Activated T-helper 1 cell treated with Interleukin-2 at 50 U/mL for 16 hours (primary cell): ENCODE data around the gene RPL35.
A peak's percentile ranks its signal among the peaks of the same experiment; 100 is the strongest.

ENCODE experiments used
- DNase-seq: peaks from one replicate; pipeline ENCODE4 v3.0.0-alpha.2; 2020; ENCODE audit warnings: low read depth

The RPL35 gene

DNA sequence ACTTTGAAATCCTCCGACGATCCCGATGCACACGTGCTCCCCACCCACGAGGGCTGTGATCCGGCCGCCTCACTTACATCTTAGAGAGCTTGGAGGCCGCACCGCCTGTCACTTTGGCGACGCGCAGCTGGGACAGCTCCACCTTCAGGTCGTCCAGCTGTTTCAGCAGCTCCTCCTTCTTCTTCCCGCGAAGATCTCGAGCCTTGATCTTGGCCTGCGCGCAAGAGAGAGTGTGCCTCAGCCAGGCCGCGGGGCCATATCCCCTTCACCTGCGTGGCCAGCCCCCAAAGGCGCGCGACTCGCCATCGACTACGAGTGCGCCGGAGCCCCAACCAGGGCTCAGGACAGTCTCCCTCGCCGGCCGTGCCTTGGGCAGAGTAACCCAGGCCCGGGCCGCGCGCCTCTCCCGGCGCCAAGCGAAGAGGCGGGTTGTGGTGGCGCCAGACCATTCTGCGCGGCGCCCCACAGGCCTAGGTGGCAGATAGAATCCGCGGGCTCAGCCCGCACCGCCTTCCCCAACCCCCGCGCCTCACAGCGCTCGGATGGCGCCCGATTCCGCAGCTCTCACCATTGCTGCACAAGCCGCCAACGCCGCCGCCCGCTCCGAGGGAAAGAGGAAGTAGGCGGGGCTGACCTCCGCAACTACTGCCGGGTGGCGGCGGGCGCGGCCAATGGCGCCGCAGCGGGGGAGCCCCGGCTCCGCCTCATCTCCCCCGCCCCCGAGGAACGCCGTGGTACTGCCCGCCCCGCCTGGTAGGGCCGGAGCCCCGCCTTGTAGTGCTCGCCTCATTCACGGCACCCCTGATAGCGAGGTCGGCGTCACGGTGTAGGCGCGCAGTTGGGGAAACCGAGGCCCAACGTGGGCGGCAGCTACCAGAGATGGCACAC, at the start of gene RPL35, which contains the start of gene ARPC5L:
Gene RPL35, minus strand, starts transcription at position 616 of the 888 bp plus-strand sequence. Its CDS starts 45 bp downstream, at position 571.
Gene ARPC5L, plus strand, starts transcription at position 789 of the 888 bp plus-strand sequence. CDS start 7,161 bp downstream, outside the sequence.
- peak; percentile 94 for DNase-seq

DNA sequence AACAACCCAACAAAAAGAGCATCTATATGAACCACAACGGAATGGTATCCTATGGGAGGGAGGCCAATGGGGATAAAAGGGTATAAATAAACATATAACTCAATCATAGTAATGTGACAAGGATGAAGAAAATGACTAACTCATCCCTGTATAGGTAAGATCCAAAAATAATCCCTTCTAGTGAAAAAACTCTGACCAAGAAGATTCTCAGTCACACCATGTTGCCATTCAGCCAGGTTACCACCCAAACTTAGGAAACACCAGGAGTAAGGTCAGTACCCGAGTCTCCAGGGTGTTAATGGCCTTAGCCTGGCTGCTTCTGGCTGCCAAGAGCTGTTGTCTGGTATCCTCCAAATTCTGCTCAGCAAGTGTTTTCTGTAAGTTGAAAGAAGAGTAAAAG, 46.3 kb upstream of the RPL35 start:
- DNase-seq = no peak

DNA sequence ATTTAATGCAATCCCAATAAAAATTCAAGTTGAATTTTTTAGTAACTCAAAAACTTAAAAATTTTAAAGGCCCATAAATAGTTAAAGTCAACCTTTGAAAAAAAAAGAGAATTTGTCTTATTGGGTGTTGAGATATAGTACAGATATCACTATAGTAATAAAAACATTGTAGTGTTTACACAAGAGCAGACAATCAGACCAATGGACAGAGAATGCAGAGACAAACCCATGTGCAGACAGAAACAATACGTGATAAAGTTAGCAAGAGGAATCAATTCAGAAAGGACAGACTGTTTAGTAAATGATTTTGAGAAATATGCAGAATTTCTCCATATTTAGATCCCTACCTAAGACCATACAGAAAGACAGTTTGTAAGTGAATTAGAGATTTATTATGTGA, 45.2 kb upstream of the RPL35 start:
- no peak for DNase-seq

DNA sequence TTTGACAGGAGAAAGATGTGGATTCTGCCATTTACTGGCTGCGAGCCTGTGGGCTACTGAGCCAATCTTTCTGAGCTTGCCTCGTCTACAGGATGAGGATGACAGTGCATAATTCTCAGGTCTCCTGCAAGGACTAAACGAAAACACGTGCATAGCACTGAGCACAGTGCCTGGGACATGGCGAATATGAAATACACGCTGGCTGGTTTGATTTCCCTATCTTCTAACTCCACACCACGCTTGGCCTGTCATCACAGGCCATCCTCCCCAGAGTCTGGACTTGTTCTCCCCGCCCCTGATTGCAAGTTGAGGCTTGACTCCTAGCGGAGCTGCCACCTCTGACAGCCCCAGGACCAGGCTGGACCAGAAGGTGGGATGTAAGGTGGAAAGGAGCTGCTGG, 38.1 kb upstream of the RPL35 start:
- no peak for DNase-seq

DNA sequence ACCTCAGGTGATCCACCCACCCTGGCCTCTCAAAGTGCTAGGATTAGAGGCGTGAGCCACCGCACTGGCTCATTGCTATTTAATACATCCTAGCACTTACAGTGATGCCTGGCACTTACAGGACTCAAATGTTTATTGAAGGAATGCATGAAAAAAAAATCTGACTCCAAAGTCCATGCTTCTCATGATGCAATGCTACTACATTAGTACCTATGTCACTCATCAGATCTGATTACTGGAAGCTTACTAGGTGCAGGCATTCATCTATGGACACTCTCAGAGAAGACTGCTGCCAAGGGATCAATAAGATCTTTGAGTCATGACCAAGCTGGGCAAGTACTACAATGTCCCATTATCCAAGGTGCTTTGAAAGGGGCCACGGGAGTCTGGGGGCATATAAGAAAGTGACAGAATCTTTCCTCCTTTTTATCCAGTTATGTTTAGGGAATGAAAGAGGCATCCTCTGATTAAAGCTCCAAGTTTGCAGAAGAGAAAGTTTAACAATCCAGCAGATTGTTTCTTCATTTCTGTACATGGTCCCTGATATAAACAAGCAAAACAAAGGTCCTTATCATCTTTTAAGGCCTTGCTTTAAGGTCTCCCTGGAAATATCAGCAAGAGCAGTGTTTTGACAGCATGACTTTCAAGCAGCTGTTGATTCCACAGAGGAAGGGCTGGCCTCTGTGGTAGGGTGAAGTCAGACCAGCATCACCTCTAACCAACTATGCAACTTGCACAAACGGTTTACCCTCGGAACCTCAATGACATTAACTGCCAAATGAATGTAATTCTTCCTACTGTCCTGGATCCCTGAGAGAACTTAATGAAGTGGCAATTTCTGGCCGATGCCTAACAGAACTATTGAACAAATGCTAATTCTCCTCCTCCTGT, 36.1 kb upstream of the RPL35 start:
- DNase-seq = no peak

DNA sequence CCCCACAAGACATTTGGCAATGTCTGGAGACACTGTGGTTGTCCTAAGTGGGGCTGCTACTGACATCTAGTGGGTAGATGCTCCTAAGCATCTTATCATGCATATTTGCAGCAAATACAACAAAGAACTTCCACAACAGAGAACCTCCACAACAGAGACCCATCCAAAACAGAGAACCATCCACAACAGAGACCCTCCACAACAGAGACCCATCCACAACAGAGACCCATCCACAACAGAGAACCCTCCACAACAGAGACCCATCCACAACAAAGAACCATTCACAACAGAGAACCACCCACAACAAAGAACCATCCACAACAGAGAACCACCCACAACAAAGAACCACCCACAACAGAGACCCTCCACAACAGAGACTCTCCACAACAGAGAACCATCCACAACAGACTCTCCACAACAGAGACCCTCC, 33.0 kb upstream of the RPL35 start:
- no peak for DNase-seq

DNA sequence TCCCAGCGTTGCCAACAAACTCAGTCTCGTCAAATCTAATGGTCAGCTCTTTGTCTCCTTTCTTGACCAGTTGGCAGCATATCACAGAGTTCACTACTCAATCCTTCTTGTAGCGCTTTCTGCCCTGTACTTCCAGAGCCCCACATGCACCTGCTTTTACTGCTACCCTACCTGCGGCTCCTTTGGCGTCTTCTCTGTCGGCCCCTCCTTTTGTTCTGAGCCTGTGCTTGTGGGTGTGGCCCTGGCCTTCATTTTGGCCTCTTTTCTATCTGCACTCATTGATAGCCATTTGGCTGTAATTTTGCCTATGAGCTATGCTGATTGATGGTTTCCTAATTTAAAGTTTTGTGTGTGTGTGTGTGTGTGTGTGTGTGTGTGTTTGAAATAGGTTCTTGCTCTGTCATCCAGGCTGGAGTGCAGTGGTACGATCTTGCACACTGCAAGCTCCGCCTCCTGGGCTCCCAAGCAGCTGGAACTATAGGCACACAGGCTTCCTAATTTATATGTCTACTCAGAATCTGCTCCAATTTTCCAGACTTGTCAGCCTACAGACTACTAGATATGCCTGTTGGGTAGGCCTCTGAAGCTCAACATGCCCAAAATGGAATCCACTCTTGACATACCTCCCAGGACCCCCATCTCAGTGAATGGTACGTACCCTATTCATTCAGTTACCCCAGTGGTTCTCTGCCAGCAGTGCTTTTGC, 32.4 kb upstream of the RPL35 start:
- DNase-seq = no peak

DNA sequence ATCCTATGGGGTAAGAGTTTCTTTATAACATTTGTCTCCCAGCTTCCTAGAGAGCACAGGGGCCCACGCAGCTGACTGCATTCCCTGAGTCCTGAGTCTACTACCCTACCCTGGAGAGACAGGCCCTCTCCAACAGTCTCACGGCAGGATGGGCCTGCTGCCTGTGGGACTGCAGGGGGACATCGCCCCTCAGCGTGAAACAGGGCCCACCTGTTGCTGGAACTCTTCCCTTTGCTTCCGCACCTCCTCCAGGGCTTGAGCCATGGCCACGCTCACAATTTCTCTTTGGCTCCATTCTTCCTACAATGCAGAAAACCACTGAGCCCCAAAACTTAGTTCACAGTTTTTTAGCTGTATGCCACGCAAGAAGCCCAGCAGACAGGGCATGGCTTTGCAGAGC, 28.4 kb upstream of the RPL35 start:
- DNase-seq = no peak

DNA sequence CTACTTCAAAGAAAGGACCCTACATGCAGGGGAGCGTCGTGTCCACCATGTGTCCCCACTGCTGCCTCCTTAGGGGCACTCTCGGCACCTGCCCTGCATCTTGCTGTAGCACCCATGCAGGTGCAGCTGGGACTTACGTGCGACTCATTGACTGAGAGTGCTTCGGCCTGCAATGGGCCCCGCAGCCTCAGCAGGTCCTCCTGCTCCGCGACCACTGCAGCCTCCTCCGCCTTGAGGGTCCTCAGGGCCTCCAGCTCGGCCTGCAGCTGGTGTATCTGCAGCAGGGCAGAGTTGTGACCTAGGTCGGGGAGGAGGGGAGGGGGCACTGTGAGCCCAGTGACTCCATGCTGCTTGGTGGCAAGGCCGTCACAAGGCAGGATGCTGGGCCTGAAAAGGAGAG, 27.2 kb upstream of the RPL35 start:
- no peak for DNase-seq

DNA sequence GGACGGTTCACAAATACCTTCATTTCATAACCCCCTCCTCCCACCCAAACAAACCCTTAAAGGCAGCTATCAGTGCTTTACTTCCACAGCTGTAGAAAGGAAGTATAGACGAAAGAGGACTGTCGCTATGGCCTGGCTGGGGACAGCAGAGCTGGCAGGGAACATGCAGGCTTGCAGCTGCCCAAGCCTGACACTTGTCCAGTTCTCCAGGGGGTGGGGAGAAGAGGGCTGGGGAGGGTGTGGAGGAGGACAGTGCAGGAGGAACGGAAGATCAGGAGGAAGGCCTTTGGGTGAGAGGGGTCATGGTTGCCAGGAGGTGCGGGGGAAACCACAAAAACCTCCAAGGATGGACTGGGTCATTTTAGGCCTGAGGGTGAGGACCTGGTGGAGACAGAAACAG, 26.1 kb upstream of the RPL35 start:
- DNase-seq = no peak

DNA sequence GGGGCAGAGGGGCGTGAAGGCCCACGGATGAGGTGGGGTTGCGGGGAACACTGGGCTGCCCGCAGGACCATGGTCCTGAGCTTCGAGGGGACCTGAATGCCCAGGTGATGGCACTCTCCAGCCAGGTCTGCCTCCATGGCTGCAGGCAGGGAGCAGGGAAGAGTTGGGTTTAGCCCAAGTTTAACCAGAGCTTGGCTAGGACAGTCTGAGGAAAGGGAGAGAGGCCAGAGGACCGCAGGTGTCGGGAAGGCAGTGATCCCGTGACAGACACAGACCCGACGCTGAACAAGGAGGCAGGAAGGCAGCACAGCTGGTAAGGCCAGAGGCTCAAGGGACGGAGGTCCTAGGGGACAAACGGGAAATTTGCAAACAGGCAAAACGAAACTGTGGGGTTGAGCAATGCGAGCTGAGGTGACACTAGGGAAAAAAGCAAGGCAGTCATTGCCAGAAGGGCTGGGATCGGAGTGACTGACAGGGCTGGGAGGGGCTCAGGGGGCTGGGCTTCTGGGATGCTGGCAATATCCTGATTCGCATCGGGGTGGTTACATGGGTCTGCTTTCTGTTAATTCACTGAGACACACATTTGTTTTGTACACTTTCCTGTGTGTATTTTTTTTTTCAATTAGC, 25.2 kb upstream of the RPL35 start:
- DNase-seq = no peak

DNA sequence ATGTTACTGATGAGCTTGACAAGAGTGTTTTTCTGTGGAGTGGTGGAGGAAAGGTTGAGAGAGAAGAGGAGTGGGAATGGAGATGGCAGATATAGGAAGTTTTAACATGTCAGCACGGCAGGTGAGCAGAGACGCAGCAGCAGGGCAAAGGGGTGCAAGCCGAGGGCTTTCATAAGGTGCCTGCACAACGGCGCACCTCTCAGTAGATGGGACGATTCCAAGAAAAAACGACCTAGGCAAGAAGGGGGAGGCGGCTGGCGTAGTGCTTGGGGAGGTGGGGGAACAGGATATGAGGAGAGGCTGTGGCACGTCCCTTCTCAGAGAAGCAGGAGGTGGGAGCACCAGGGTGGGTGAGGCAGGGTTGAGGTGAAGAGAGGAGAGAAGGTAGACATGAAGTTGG, 24.7 kb upstream of the RPL35 start:
- DNase-seq = no peak

DNA sequence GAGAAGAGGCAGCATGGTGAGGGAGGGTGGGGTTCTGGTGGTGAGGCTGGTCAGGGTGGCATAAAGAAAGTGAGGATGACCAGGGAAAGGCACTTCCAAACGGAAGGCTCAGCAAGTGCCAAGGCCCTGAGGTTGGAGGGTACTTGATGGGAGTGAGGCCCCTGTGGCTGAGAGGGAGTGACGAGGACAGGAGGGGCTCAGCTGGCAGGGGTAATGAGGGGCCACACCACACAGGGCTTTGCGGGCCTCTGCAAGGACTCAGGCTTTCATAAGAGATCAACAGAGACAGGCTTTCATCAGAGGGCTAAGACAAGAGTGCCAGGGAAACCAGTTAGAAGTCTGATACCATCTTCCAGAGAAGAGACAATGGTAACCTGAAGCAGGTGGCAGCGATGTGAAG, 23.8 kb upstream of the RPL35 start:
- no peak for DNase-seq

DNA sequence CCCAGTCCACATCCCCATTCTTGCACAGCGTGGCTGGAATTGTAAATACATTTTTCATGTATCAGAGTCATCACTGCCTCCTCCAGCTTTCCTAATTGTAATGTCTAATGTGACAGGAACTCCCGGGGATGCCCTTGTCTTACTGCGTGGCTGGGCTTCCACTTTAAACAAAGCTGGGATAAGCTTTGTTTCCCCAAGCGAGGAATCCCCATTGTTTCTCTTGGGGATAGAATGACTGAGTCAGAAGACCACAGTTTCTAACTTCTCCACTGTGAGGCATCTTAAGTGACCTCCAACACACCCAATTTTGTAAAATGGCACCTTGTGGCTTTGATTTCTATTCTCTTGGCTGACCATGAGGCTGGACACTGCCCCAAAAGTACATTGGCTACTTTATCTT, 22.6 kb upstream of the RPL35 start:
- DNase-seq = no peak

DNA sequence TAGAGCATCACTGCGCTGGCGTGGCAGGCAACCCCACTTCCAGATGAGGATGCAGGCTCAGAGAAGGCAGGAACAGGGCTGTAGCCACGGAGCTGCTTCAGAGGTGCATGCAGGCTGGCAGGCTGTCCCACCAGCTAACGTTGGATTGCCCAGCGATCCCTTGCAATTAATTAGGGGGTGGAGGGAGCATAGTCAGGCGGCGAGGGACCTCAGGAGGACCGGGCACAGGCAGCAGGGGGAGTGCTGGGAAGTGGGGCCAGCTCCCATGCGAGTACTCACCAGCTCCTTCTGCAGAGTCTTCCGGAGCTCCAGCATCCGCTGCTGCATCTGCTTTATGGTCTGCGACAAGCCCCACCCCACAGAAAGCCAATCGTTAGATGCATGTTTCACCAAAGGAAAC, 20.5 kb upstream of the RPL35 start:
- DNase-seq = no peak

DNA sequence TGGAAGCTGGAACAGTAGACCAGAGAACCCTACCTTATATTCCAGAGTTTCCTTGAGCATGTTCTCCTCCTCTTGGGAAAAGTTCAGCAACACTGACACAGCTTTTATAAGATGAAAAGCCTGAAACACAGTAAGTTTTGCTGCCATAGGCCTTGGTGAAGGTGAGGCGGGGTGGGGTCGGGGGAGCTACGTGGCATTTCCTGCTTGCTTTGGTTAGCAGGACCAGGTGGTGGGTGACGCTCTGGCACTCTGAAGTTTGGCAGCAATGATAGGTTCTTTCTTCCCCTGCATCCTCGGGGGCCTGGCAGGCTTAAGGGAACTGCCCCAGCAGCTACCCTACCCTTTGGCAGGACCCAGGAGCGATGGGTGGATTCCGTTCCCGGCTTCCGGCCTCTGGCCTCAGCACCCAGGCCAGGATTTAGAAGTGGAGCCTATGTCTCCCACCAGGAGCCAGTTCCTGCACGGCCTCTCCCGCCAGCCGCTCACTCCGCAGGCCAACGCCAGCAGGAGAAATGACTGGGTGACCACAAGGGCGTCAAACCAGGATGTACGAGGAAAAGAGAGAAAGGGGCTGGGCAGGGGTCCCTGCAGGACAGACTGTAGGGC, 19.5 kb upstream of the RPL35 start:
- DNase-seq = no peak

DNA sequence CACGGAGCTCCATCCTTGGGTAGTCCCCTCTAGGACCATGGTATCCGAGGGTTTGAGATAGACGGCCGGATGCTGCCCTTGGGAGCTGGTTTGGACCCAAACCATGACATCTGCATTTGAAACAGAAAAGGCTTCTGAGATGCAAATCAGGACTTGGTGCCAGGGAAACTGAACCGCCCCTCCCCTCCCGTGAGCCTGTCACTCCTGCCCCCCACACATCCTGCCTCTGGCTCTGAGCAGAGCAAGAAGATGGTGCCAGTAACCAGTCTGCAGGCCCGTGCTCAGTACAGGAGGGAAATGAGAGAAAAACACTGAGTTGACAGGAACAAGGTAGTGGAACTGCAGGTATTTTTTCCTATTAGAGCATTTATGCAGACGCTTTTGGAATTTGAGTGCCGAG, 18.7 kb upstream of the RPL35 start:
- no peak for DNase-seq

DNA sequence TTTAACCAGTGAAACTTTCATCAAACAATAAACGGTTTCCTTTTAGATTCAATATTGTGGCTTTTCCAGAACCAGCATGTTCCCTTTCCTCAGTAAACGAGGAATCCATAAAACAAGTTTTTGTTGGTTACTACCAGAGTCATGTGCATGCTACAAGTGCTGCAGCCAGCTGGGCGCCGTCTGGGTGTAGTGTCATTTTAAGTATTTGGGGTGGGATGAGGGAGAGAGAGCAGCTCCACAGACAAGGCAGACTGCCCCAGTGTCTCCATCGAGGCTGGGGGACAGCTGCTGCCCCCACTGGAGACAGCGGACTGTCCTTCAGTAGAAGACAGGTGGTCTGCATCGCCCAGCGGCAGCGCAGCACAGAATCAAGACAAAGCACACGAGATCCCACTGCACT, 17.5 kb upstream of the RPL35 start:
- DNase-seq = no peak

DNA sequence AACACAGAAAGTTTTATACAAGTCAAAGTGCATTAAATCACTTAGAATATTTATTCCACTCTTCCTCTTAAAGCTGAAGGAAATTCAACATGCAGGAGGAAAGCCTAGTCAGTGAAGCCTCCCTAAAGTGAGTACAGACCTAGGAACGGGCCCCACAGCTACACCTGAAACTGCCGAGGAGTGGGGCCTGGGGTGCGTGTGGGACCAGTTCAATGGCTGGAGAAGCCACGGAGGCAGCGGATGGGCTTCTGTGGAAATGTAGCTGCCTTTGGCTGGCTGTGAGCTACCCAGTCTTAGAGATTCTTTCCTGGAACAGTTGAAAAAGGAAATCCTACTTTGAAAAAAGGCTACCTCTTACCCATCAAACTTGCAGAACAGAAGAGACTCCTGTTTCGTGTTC, 16.8 kb upstream of the RPL35 start:
- DNase-seq = no peak

DNA sequence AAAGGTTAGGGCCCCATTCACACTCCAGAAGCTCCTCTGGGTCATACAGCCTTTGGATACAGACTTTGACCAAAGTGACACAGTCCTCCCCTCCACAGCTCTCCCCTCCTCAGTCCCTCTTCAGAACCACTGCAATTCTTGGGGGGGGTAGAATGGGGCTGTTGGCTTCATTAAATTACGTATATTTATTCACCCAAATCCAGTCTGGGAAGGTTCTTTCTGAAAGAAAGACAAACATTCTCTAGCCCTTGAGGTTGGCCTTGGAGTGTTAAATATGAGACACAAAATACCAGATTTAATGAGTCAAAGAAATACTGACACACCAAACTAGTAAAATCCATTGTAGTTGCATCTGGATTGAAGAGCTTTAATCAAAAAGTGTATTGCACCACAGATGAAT, 16.3 kb upstream of the RPL35 start:
- no peak for DNase-seq

DNA sequence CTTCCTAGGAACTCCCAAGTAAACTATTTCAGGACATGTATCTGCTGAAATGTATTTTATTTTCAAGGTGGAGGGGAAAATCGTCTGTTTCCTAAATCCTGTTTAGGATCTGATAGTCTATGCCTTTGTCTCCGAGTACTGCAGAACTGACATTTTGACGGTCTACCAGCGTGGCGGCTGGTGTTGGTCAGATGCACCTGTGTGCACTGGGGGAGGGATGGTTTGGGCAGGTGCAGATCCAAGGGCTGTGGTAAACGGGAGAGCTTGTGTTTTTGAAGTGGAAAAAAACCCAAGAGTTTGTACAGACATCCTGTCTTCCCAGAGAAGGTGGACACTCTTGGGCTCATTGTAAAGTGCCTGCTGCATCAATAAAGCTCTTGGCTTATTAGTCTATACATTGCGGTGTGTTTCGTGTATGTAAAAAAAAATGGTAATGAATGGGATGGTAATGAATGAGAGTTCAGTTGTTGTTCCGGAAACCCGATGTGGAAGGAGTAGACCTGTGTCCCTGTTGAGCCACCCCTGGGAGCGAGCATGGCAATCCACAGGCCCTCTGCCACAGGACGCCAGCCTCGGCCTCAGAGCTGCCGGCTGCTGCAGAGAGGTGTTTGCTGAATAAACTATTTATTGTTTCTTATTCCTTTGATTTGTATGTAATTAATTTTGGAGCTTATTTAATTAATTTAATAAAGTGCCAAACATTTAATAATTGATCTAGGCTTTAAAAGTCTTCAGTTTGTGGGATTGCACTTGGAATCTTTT, 15.4 kb upstream of the RPL35 start:
- DNase-seq = no peak
